NCI-H748 (cell line): ENCODE measurements around the gene LRG1.
"Not testable (repeated sequence)": the region's sequence is repeated elsewhere in the genome, so short reads cannot be mapped to it uniquely, and the experiment has no call there.

ENCODE experiments used
- DNase-seq: peaks from one replicate; lab custom pipeline; 2025; ENCODE audit not compliant: unreplicated experiment; lab: John Stamatoyannopoulos, UW

LRG1 gene

DNA sequence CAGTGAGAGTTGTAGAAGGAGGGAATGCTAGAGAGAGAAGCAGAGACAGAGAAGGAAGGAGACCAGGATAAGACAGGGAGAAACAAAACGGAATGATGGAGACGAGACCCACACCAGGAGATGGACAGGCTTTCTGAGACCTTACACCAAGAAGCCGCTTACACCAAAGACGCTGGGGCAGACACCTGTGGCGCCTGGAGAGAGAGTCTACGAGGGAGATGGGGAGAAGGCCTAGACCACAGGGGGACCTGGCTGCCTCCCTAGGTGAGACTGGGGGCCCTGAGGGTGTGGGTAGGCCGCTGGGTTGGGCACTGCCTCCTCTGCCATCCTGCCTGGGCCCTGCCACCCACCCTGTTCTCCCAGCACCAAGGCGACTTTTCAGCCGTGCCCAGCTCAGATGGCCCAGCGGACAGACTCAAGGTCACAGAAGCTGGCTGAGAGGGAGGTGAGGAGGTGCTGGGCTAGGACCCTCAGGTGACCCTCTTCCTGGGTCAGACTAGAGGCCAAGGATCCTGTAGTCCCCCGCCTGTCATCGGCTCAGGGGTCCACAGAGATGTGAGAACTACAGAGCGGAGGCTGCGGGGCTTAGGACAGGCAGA is 9.8 kb downstream of the LRG1 start:
- no peak for DNase-seq

DNA sequence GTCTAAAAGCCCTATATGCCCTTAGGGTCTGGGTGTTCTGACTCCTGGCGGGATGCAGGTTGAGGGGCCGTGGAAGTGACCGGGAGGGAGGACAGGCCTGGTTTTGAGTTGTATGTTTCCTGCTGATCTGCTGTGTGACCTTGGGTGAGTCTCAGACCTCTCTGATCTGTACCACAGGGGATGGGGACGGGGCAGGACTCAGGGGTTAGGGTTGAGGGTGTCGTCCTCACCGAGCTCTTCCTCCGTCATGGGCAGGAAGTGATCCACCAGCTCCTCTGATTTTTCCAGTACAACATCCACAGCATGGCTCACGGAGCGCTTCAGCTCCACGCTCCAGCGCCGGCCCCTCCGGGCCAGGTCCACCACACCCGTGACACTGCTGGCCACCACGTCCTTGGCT is 11.0 kb downstream of the LRG1 start:
- no peak for DNase-seq

DNA sequence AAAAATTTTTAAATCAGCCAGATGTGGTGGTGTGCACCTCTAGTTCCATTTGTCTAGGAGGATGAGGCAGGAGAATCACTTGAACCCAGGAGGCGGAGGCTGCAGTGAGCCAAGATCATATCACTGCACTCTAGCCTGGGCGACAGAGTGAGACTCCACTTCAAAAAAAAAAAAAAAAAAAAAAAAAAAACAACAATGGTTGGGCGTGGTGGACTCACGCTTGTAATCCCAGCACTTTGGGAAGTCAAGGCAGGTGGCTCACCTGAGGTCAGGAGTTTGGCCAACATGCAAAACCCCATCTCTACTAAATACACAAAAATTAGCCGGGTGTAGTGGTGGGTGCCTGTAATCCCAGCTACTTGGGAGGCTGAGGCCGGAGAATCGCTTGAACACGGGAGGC is 12.5 kb downstream of the LRG1 start:
- DNase-seq, result not testable (repeated sequence)

- DNase-seq, result no peak
Observed at GRCh38 chr19:4525563-4526002, 14.3 kb downstream of the LRG1 start.

- peak; percentile 42 for DNase-seq
Observed at GRCh38 chr19:4524808-4525562, 14.9 kb downstream of the LRG1 start.

DNA sequence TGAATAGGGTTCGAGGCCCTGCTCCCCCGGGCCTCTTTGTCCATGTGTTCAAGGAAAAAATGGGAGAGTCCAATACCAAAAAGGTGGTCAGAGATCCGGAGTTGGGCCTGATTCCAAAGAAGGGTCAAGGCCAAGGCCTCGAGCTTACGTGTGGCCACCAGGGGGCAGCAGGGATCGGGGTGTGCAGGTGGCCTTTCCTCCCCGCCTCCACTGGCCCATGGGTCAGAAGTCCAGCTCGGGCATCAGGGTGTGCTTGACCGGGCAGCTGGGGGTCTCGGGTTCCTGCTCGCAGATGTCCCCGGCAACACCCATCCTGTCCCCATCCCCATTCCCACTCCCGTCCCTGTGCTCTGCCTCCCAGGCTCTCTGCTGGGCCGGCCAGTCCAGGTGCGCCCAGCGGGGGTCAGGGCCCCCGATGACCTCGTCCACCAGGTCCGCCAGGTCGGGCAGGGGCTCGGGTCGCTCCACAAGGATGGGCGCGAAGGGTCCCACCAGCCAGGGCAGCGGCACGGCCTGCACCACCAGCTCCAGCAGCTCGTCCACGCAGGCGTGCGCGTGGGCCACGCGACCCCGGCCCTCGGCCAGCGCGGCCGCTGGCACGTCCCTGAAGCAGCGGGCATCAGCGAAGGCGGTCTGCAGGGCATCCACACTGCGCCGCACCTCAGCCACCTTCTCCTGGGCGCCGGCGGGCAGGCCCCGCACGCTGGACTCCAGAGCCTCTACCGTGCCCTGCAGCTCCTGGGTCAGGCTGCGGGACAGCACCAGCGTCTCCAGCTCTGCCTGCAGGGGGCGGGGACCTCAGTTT is 16.3 kb downstream of the LRG1 start:
- peak; percentile 21 for DNase-seq

DNA sequence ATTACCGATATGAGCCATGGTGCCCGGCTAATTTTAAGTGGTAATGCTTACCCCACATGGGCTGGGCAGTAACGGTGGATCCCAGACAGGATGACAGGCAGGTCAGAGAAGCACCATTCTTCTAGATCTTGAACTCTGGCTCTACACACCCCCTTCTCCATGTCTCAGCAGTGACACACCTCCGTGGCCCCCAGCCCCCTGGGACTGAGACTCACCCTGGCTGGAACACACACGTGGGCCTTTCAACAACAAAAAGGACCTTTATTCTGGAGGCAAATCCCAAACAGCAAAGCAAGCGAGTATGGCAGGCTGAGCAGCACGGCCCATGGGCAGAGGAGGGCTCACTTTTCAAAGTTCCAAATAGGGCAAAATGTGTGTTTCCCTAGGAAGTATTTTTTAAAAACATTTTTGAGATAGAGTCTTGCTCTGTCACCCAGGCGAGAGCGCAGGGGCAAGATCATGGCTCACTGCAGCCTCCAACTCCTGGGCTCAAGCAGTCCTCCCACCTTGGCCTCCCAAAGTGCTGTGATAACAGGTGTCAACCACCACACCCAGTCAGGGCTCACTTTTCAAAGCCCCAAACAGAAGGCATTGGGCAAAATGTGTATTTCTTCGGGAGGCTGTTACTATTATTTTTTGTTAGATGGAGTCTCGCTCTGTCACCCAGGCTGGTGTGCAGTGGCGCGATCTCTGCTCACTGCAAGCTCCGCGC is 17.4 kb downstream of the LRG1 start:
- DNase-seq, result no peak

- DNase-seq, result no peak
Observed at GRCh38 chr19:4521888-4522242, 18.0 kb downstream of the LRG1 start.

GRCh38 chr19:4521170-4521887 is 18.5 kb downstream of the LRG1 start:
- no peak for DNase-seq

- no peak for DNase-seq
Observed at GRCh38 chr19:4519521-4520277, 20.1 kb downstream of the LRG1 start.

DNA sequence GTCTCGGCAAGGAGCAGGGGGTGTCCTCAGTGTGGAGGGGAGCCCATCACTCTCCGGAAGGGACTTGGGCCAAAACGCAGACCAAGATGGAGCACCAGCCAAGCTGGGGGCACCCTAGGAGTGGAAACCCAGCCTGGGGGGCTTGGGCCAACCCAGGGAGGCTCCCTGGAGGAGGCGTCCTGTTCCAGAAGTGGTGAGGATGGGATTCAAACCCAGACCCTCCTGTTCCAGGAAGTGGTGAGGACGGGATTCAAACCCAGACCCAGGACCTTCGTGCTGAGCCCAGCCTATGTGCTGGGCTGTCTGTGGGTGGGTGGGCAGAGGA is 20.7 kb downstream of the LRG1 start:
- no peak for DNase-seq

DNA sequence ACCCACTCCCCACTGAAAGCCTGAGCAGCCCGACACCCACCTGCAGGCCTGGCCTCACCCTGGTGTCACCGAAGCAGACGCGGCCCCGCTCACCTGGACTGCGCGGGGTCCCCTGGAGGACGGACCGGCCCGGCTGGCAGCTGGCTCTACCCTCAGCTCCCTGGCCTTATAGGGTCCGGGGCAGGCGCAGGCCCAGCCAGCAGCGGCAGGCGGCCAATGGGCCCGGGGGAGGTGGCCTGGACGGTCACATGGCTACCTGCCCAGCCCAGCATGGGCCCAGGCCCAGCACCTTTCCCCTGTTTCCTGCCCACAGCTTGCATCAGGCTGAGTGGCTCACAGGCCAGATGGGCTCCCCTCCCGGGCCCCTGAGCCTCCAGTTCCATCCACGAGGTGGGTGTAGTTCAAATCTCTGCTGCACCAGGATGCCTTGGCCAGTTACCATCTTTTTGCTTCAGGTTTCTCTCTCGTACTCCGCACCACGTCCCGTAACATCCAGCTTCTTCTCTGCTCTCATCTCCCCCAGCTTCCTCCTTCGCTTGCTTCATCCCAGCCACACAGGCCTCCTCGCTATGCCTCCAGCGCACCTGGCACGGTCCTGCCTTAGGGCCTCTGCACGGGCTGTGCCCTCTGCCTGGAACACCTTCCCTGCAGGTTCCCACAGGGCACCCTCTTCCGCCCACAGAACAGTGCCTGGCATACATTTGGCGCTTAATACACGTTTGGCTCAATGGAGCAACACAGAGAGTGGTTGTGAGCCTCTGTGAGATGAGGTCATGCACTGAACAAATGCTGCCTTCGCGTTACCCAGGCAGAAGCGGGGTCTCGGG is 21.3 kb downstream of the LRG1 start, which contains the start of gene PLIN4:
Gene PLIN4 (minus strand): TSS at position 142 of the 827 bp plus-strand sequence. CDS start 214 bp downstream, outside the sequence.
- DNase-seq, result no peak

- no peak for DNase-seq
Observed at GRCh38 chr19:4517451-4518057, 22.3 kb downstream of the LRG1 start.

DNA sequence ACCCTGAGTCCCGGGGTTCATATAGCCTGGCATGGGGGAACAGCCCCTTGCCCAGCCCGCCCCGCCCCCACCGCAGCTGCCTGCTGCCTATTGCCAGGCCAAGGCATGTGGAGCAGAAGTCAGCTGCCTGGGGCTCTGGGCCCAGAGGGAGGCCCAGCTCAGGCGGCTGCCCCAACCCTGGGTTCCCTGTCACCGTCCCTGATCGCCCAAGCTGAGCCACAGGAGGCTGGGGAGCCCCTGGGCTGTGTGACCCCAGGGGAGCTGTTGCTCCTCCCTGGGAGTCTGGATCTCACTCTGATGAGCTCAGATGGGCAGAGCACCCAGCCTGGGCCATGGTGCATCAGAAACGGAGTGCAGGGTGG is 22.9 kb downstream of the LRG1 start:
- no peak for DNase-seq

- no peak for DNase-seq
Observed at GRCh38 chr19:4516199-4516938, 23.5 kb downstream of the LRG1 start.

DNA sequence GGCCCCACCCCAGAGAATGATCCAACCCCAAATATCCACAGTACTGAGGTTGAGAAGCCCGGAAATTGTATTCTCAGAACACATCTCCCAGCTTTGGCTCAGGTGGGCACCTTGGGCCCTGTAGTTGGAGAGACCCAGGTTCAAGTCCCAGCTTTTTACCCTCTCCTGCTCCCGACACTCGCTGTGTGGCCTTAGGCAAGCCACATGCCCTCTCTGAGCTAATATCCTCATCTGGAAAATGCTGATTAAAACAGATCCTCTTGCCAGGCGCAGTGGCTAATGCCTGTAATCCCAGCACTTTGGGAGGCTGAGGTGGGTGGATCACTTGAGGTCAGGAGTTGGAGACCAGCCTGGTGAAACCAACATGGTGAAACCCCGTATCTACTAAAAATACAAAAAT is 24.1 kb downstream of the LRG1 start:
- no peak for DNase-seq

DNA sequence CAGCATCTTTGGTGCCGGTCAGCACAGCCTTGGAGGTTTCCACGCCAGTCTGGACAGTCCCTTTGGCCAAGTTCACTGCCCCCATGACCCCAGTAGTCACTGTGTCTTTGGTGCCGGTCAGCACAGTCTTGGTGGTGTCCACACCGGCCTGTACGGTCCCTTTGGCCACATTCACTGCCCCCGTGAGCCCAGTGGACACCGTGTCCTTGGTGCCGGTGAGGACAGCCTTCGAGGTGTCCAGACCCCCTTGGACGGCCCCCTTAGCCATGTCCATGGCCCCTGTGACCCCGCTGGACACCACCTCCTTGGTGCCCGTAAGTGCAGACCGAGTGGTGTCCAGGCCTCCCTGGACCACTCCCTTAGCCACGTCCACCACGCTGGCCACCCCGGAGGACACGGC is 26.6 kb downstream of the LRG1 start:
- no peak for DNase-seq

DNA sequence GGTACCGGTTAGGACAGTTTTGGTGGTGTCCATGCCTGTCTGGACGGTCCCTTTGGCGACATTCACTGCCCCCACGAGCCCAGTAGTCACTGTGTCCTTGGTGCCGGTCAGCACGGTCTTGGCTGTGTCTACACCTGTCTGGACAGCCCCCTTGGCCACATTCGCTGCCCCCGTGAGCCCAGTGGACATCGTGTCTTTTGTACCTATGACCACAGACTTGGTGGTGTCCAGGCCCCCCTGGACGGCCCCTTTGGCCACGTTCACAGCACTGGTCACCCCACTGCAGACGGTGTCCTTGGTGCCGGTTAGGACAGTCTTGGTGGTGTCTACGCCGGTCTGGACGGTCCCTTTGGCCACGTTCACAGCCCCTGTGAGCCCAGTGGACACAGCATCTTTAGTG is 27.8 kb downstream of the LRG1 start:
- DNase-seq, result no peak
